ENCODE results near the gene ZNF222.

Gene ZNF222

DNA sequence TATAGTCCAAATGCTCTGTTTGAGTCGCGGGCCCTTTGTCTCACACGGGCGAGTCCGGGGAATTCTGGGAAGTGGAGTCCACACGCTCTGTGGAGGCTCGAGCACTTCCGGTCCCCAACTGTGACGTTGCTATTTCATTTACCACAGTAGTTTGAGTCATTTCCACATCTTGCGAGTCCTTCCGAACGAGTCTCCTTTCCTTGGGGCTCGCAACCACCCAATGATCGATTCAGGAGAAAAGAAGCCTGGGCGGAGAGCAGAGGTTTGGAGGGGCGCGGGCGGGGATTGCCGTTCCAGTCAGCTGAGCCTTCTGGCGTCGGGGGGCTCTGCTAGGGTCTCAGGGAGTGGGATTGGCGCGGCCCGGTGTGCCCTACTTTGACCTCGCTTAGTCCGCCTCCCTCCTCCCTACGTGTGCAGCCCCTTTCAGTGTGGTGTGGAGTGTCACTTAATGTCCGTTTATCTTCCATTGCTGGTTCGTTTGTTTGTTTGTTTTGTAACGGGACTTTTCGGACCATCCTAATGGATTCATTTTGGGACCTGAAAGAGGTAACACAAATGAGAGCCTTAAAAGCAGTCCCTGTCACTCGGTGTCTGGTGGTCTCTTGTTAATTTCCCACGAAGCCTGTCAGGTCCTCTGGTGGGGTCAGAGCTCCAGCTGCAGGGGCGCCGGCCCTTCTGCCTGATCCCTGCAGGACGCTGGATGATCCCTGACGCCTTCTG lies at the start of gene ZNF222:
TSS of gene ZNF222 (plus strand) at position 163 of the 720 bp plus-strand sequence. CDS start at position 221, 58 bp downstream.
- DNase-seq (ENCODE audit: low spot score): peak; percentile 95

DNA sequence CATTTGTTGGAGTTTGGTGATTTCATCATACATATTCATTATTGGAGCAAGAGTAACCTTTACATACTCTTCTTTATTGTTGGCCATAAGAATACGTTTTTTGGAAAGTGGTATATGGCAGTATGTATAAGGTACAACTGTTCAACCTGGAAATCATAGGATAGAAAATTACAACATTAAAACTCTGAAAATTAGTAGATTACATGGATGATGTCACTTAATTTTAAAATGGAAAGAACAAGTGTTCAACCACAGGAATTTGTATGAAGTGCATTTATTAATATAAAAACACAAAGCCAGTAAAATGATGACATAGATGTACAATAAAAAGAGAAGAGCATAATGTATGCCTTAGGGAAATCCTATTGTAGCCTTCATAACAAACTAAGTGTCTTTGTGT lies 48.4 kb upstream of the ZNF222 start:
- DNase-seq (ENCODE audit: low spot score): no peak

DNA sequence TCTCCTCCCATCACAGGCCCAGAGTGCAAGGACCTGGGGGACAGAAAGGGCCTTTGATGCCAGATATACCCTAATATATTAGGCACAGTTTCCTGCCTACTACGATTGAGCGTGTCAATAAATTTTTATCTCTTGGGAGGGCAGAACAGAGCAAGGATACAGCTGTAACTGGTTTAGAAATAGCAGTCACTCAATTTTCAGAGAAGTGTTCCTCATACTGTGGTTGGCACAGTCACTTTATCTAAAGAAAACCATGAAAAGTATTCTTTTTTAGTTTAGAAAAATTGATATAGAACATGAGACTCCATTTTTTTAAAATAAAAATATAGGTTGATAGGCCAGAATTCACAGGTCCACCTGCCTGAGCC lies 41.7 kb upstream of the ZNF222 start:
- DNase-seq (ENCODE audit: low spot score): no peak

DNA sequence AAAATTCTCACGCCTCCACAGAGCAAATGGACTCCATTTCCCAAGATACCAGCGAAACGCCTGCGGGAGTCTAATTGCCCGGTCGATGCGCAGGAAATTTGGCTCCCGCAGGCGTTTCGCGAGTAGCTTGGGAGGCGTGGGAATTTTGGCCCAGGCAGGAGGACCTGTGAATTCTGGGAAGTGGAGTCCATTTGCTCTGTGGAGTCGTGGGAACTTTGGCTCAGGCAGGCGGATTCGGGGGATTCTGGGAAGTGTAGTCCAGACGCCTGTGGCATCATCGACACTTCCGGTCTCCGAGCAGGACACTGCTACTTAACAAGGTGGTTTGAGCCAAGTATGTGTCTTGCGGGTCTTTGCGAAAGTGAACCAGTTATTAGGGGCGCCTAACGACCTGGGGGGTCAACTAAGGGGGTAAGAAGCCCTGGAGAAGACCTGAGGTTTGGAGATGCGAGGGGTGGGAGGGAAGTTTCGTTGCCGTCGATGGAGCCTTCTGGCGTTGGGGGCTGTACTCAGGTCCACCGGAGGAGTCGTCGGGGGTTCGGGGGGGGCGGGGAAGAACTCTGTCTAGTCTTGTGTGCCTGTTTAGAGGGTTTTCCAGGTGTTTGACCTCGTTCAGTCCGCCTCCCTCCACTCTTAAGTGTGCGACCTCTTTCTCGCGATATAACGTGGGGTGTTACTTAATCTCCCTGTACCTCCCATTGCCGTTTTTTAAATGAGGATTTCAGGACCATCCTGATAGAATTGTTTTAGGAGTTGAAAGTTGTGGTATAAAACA lies 41.1 kb upstream of the ZNF222 start, which contains the start of gene ZNF155:
TSS of gene ZNF155 (plus strand) at position 277 of the 775 bp plus-strand sequence. CDS start 4,356 bp downstream, outside the sequence.
- peak; percentile 96 for DNase-seq (ENCODE audit: low spot score)

DNA sequence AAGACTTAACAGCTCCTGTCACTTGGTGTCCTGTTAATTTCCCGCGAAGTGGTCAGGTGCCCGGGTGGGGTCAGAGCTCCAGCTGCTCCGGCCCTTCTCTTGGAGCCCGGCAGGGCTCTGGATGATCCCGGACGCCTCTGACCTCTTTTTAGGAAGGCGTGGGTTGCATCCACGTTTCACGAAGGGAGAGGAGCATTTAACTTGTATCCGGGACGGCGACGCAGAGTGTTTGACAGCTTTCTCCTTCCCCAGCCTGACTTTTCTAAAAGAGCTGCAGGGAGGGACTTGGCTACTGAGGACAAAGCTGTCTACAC lies 40.5 kb upstream of the ZNF222 start:
- peak; percentile 47 for DNase-seq (ENCODE audit: low spot score)

DNA sequence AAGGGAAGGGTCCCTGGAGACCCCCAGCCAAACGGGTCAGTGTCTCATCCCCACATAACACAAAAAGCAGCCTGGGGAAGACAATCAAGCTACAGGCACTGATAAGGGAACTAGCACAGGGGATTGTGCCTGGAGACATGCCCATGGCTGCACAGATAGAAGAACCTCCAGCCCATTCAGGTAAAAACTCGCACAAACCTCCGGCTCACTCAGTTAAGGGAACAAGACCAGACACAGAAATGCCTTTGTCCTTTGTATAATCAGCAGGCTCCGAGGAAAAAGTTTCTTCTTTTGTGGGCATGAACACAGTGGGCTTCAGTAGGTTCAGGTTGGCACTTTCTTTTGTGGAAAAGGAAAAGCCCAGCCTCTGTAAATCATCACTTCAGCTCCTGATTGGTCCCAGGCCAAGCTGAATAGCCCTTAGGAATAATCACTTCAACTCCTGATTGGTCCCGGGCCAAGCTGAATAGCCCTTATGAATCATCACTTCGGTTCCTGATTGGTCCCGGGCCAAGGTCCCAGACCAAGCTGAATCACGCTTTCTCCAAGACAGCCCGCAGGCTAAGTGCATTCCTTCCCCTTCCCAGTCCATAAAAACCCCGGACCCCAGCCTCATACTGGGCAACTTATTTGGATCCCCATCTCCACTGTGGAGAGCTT lies 27.4 kb upstream of the ZNF222 start:
- peak; percentile 80 for DNase-seq (ENCODE audit: low spot score)

DNA sequence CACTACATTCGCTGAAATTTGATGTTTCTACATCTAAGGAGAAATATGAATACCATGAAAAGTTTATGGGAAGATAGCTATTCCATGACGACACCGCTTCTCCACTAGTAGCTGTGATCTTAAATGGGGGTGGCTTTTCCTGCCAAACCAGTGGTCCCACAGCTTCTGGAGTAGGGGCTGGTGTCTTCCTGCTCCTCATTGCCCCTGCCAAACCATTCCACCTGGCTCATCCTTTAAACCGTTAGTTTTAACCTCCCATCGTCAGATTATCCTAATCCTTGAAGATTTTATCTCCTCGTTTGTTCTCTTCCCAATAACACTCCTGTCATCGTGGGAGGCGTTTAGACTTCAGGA lies 23.0 kb upstream of the ZNF222 start:
- no peak for DNase-seq (ENCODE audit: low spot score)

DNA sequence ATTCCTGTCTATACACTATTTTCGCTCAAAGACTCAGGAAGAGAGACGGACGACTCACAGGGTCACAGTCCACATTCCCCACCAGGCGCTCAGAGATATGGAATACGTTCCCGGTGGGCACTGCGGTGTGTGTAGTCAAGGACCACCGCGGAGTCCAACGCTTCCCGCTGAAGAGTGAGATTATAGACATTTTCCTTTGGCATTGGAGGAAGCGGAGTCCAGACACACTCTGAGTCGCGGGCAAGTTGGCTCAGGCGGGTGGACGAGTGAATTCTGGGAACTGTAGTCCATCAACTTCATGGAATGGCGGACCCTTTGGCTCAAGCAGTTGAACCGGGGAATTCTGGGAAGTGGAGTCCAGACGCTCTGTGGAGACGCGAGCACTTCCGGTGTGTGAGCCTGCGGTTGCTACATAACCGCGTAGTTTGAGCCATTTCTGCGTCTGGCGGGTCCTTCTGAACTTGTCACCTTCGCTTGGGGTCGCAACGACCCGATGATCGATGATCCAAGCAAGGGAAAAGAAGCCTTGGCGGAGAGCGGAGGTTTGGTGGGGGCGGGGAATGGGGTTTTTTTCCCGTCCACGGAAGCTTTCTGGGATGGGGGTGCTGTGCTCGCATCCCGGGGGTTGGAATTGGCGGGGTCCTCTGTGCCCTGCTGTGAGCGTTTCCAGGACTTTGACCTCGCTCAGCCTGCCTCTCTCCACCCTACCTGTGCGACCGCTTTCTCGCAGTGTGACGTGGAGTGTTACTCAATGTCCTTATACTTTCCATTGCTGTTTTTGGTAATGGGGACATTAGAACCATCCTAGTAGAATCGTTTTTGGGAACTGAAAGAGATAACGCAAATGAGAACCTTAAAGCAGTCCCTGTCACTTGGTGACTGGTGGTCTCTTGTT lies 22.4 kb upstream of the ZNF222 start, which contains the start of gene ZNF230:
TSS of gene ZNF230 (plus strand) at position 392 of the 895 bp plus-strand sequence. CDS start 4,122 bp downstream, outside the sequence.
- peak; percentile 98 for DNase-seq (ENCODE audit: low spot score)

DNA sequence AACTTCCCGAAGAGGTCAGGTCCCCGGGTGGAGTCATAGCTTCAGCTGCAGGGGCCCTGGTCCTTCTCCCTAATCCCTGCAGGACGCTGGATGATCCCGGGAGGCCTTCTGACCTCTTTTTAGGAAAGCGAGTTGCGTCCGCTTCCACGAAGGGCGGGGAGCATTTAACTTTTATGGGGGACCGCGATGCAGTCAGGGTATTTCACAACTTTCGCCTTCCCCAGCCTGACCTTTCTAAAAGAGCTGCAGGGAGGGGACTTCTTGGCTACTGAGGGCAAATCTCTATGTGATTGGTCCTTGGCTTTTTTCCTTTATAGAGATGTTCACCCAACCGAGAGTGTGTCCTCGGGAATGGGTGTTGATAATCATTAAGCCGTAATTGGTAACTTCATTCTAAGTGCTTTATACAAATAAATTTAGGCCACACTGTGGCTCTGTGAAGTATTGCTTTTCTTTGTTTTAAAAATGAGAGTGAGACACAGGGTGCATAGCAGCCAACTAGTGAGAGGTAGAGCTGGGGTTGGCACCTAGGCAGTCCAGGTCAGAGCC lies 21.6 kb upstream of the ZNF222 start:
- DNase-seq (ENCODE audit: low spot score): peak; percentile 58

DNA sequence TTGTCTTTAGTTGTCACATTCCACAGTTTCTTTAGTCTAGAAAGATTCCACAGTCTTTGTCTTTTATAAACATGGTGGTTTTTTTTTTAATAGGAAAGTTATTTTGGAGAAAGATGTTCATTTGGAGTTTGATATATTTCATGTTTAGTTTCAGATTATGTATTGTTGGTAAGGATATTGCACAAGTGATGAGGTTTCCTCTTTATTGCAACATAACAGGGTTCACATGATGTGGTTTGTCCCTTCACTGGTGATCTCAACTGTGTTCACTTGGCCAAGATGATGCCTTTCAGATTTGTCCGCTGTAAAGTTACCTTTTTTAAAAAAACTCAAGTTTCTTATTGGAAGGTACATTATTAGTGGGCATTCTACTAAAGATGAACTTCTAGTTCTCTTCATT lies 19.2 kb upstream of the ZNF222 start:
- DNase-seq (ENCODE audit: low spot score): no peak

DNA sequence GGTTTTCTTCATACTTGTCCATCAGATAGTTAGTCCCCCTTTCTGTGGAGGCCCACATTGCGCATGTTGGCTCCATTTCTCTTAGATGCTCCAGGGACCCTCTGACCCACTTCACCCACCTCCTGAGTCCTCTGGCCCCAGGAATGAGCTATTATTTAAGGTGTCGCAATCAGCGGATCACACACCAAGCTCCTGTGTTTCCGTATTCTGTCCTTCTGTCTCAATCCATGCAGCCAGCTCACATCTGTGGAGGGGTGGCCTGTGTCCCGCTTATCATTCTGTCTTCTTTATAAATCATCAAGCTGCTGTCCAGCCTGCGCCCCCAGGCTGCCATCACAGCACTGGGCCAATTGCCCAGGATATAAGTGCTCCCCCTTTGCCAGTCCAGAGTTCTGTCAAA lies 17.7 kb upstream of the ZNF222 start:
- no peak for DNase-seq (ENCODE audit: low spot score)

DNA sequence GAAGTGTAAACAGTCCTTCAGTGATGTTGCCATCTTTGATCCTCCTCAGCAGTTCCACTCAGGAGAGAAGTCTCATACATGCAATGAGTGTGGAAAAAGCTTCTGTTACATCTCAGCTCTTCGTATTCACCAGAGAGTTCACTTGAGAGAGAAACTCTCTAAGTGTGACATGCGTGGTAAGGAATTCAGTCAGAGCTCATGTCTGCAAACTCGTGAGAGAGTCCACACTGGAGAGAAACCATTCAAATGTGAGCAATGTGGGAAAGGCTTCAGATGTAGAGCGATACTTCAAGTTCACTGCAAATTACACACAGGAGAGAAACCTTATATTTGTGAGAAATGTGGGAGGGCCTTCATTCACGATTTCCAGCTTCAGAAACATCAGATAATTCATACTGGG lies 14.7 kb upstream of the ZNF222 start:
- no peak for DNase-seq (ENCODE audit: low spot score)

DNA sequence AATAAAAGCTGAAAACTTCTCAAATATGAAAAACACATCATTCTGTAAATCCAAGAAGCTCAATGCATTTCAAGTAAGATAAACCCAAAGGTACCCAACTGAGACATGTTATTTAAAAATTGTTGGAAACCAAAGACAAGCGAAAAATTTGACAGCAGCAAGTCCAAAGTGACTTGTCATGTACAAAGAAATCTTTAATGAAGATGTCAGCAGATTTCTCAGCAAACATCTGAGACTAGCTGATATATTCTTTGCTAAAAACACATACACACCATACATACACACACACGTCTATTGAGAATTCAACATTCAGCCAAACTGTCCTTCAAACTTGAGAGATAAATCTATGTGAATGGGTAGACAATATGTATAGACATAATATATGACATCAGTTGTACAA lies 5.7 kb upstream of the ZNF222 start:
- DNase-seq (ENCODE audit: low spot score): no peak

DNA sequence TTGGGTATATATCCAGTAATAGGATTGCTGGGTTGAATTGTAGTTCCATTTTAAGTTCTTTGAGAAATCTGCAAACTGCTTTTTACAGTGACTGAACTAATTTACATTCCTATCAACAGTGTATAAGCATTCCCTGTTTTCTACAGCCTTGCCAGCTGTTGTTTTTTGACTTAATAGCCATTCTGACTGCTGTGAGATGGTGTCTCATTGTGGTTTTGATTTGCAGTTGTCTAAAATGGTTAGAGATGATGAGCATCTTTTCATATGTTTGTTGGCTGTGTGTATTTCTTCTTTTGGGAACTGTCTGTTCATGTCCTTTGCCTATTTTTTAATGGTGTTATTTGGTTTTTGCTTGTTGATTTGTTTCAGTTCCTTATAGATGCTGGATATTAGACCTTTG lies 4.0 kb upstream of the ZNF222 start:
- DNase-seq (ENCODE audit: low spot score): no peak

DNA sequence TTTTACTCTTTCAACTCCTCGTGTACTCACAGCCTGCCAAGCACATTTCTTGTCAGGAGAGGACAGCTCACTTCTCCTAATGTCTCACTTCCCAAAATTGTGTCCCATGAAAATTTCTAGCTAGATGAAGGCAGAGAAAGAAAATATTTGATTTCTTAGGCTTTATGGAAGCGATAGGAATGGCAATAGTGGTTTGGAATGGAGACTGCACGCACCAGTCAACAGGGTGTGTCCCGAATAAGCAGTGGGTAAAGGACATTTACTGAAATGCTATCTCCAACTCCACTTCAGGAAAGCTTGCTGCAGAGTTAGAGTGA lies 321 bp upstream of the ZNF222 start:
- DNase-seq (ENCODE audit: low spot score): no peak

DNA sequence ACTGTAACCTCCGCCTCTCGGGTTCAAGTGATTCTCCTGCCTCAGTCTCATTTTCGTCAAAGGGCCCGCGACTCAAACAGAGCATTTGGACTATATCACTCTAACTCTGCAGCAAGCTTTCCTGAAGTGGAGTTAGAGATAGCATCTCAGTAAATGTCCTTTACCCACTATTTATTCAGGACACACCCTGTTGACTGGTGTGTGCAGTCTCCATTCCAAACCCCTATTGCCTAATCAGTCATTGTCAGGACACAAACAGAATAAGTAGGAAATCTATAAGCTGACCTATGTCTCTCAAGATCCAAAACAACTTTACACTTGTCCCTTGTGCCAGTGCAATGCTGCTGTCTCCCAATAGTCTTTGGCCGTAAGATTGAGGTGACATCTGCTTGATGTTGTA lies 1.4 kb downstream of the ZNF222 start:
- no peak for DNase-seq (ENCODE audit: low spot score)

DNA sequence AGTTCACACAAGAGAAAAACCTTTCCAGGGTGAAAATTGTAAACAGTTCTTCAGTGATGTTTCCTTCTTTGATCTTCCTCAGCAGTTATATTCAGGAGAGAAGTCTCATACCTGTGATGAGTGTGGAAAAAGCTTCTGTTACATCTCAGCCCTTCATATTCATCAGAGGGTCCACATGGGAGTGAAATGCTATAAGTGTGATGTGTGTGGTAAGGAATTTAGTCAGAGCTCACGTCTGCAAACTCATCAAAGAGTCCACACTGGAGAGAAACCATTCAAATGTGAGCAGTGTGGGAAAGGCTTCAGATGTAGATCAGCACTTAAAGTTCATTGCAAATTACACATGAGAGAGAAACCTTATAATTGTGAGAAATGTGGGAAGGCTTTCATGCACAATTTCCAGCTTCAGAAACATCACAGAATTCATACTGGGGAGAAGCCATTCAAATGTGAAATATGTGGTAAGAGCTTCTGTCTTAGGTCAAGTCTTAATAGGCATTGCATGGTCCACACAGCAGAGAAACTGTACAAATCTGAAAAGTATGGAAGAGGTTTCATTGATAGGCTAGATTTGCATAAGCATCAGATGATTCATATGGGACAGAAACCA lies 6.9 kb downstream of the ZNF222 start:
- no peak for DNase-seq (ENCODE audit: low spot score)

DNA sequence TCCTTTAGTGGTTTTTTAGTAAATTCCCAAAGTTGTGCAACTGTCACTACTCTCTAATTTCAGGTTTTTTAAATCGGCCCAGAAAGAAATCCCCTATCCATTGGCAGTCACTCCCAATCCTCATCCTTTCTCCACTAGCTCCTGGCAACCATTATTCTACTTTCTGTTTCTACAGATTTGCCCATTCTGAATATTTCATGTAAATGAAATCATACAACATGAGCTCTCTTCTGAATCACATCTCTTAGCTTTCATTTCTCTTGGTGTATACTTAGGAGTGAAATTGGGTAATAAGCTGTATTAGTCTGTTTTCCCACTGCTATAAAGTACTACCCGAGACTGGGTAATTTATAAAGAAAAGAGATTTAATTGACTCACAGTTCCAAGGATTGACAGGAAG lies 17.0 kb downstream of the ZNF222 start:
- DNase-seq (ENCODE audit: low spot score): no peak

DNA sequence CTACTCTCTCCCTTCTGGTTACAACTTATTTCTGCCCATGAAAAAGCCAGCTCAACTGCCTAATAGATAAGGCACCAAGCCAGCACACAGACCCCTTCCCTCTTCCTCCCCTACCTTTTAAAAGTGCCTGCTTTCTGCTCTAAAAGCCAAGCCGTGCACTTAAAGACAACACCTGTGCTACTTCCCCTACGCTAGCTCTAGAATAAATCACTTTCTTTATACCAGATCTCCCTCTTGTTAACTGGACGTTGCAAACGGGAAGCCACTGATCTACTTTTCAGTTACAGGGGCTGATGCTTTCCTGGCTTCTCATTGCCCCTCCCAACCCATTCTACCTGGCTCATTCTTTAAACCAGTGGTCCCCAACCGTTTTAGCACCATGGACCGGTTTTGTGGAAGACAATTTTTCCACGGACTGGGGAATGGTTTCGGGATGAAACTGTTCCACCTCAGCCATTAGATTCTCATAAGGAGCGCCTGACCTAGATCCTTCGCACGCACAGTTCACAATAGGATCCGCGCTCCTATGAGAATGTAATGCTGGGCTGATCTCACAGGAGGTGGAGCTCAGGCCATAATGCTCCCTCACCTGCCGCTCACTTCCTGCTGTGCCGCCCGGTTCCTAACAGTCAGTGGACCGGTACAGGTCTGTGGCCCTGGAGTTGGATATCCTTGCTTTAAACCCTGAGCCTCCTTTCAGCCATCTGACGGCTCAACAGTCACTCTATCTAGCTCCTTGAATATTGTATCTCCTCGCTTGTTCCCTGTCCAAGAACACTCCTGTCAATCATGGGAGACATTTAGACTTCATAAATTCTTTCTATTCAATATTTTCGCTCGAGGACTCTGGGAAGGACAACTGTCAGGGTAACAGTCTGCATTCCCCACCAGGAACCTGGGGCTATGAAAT lies 25.8 kb downstream of the ZNF222 start:
- no peak for DNase-seq (ENCODE audit: low spot score)

DNA sequence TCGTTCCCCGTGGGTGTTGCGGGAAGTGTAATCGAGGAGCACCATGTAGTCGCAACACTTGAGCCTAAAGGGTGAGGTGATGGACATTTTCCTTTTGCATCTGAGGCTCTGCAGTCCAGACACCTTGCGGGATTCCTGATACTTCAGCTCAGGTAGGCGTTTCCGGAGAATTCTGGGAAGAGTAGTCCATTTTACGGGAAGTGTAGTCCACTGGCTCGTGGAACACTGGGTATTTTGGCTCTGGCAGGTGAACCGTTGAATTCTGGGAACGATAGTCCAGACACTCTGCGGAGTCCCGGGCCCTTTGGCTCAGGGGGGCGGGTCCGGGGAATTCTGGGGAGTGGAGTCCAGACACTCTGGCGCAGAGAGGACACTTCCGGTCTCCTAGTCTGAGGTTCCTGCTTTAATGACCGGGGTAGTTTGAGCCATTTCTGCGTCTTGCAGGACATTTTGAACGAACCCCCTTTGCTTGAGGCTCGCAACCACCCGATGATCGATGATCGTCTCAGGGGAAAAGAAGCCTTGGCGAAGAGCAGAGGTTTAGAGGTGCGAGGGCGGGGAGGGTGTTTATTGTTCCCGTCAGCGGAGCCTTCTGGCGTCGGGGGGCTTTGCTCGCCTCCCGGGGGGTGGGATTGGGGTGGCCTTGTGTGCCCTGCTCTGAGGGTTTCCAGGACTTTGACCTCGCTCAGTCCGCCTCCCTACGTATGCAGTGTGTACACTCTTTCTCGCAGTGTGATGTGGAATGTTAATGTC lies 26.6 kb downstream of the ZNF222 start, which contains the start of gene ZNF223:
TSS of gene ZNF223 (plus strand) at position 387 of the 753 bp plus-strand sequence. CDS start 3,141 bp downstream, outside the sequence.
- DNase-seq (ENCODE audit: low spot score): peak; percentile 93
